WTC11 (cell line): ENCODE data around the gene ACBD4. TPM values are rescaled to one million over a fixed set of nuclear protein-coding genes. Genes with fewer than 3 reads are reported as not detected.

Experiments used
- AFF4 ChIP-seq: sonication (generic); formaldehyde crosslinking; IDR thresholded peaks from 2 replicates; pipeline ENCODE4 v1.8.1; 2023; ENCODE audit warnings: mild to moderate bottlenecking, missing genetic modification reagents, borderline replicate concordance
- ELF4 ChIP-seq: sonication (generic); formaldehyde crosslinking; IDR thresholded peaks from 2 replicates; pipeline ENCODE4 v1.8.1; 2022; ENCODE audit warnings: low read depth, mild to moderate bottlenecking, moderate library complexity, missing genetic modification reagents
- EMX1 ChIP-seq: fragments of 250-450 bp; sonication (Bioruptor Pico); IDR thresholded peaks from 2 replicates; pipeline ENCODE4 v1.8.0; 2021; ENCODE audit warnings: mild to moderate bottlenecking
- FOXJ3 ChIP-seq: sonication (generic); formaldehyde crosslinking; IDR thresholded peaks from 2 replicates; pipeline ENCODE4 v1.9.0; 2021; ENCODE audit warnings: missing genetic modification reagents, mild to moderate bottlenecking, borderline replicate concordance
- FOXK1 ChIP-seq: sonication (generic); formaldehyde crosslinking; IDR thresholded peaks from 2 replicates; pipeline ENCODE4 v1.8.0; 2022; ENCODE audit warnings: mild to moderate bottlenecking, moderate library complexity, missing genetic modification reagents
- HMGA2 ChIP-seq: fragments of 250-450 bp; sonication (Bioruptor Pico); IDR thresholded peaks from 2 replicates; pipeline ENCODE4 v1.4.0; 2021; ENCODE audit warnings: mild to moderate bottlenecking, moderate library complexity
- IRF2 ChIP-seq: sonication (generic); formaldehyde crosslinking; IDR thresholded peaks from 2 replicates; pipeline ENCODE4 v1.8.0; 2022; ENCODE audit warnings: low read depth, missing genetic modification reagents, borderline replicate concordance
- KAT7 ChIP-seq: sonication (generic); formaldehyde crosslinking; IDR thresholded peaks from 2 replicates; pipeline ENCODE4 v1.8.1; 2023; ENCODE audit warnings: missing genetic modification reagents, mild to moderate bottlenecking, borderline replicate concordance
- PRDM15 ChIP-seq: sonication (generic); formaldehyde crosslinking; IDR thresholded peaks from 2 replicates; pipeline ENCODE4 v1.8.0; 2022; ENCODE audit warnings: missing genetic modification reagents
- RORB ChIP-seq: fragments of 250-450 bp; sonication (Bioruptor Pico); IDR thresholded peaks from 2 replicates; pipeline ENCODE4 v1.9.0; 2021; ENCODE audit warnings: mild to moderate bottlenecking
- SMAD3 ChIP-seq: sonication (generic); formaldehyde crosslinking; IDR thresholded peaks from 2 replicates; pipeline ENCODE4 v1.8.0; 2022; ENCODE audit warnings: missing genetic modification reagents, mild to moderate bottlenecking, borderline replicate concordance
- SMAD4 ChIP-seq: sonication (generic); formaldehyde crosslinking; IDR thresholded peaks from 2 replicates; pipeline ENCODE4 v1.8.0; 2022; ENCODE audit warnings: mild to moderate bottlenecking, missing genetic modification reagents
- SP1 ChIP-seq: sonication (generic); formaldehyde crosslinking; conservative IDR thresholded peaks from 2 replicates; pipeline ENCODE4 v1.8.1; 2022; ENCODE audit warnings: missing genetic modification reagents
- USF1 ChIP-seq: sonication (generic); formaldehyde crosslinking; IDR thresholded peaks from 2 replicates; pipeline ENCODE4 v1.8.0; 2022; ENCODE audit warnings: mild to moderate bottlenecking, missing genetic modification reagents
- USF2 ChIP-seq: sonication (generic); formaldehyde crosslinking; IDR thresholded peaks from 2 replicates; pipeline ENCODE4 v1.8.1; 2023; ENCODE audit warnings: mild to moderate bottlenecking, missing genetic modification reagents, moderate library complexity
- ZNF317 ChIP-seq: sonication (generic); formaldehyde crosslinking; IDR thresholded peaks from 2 replicates; pipeline ENCODE4 v1.8.1; 2023; ENCODE audit warnings: low read depth, mild to moderate bottlenecking, moderate library complexity, missing genetic modification reagents, borderline replicate concordance
- ZNF423 ChIP-seq: fragments of 250-450 bp; sonication (Bioruptor Pico); IDR thresholded peaks from 2 replicates; pipeline ENCODE4 v2.1.2; 2022; ENCODE audit warnings: mild to moderate bottlenecking, moderate library complexity
- total RNA-seq: library from RNA; stranded (reverse); gene quantifications from 3 replicates; pipeline ENCODE4 v1.2.3, GENCODE V29; 2021
- TF ChIP-seq, protein P1 (sequence below): fragments of 250-450 bp; sonication (Bioruptor Pico); IDR thresholded peaks from 2 replicates; pipeline ENCODE4 v2.1.2; 2022; ENCODE audit warnings: mild to moderate bottlenecking, moderate library complexity
- TF ChIP-seq, protein P2 (sequence below): sonication (generic); formaldehyde crosslinking; IDR thresholded peaks from 2 replicates; pipeline ENCODE4 v1.8.1; 2023; ENCODE audit warnings: mild to moderate bottlenecking, moderate library complexity, missing genetic modification reagents
- TF ChIP-seq, protein P3 (sequence below): sonication (generic); formaldehyde crosslinking; IDR thresholded peaks from 2 replicates; pipeline ENCODE4 v1.8.0; 2023; ENCODE audit warnings: mild to moderate bottlenecking, missing genetic modification reagents
- TF ChIP-seq, protein P4 (sequence below): fragments of 250-450 bp; sonication (Bioruptor Pico); IDR thresholded peaks from 2 replicates; pipeline ENCODE4 v1.9.0; 2021; ENCODE audit warnings: mild to moderate bottlenecking

ACBD4 gene
- total RNA-seq, 1 experiment from 2014 or later, result 12.7 TPM

- TF ChIP-seq PRDM15 (0 out of 2 replicates have a peak, but pooled peaks have one; percentile 33), AFF4 (CRISPR knock-in tag) (no peak), USF1 (CRISPR knock-in tag) (no peak), FOXK1 (CRISPR knock-in tag) (0 out of 2 replicates have a peak, but pooled peaks have one; percentile 20), USF2 (CRISPR knock-in tag) (no peak; the same call in 1 of the 2 replicates), KAT7 (CRISPR knock-in tag) (no peak), SMAD3 (CRISPR knock-in tag) (no peak), ZNF317 (CRISPR knock-in tag) (no peak), ELF4 (CRISPR knock-in tag) (no peak), FOXJ3 (no peak), RORB (CRISPR knock-in tag) (peak; percentile 99), SMAD4 (CRISPR knock-in tag) (no peak), SP1 (CRISPR knock-in tag) (peak; percentile 77), ZNF423 (no peak), EMX1 (CRISPR knock-in tag) (peak; percentile 94), HMGA2 (CRISPR knock-in tag) (peak; percentile 32; the same call in 1 of the 2 replicates), IRF2 (no peak)
- TF ChIP-seq, protein P1, sequence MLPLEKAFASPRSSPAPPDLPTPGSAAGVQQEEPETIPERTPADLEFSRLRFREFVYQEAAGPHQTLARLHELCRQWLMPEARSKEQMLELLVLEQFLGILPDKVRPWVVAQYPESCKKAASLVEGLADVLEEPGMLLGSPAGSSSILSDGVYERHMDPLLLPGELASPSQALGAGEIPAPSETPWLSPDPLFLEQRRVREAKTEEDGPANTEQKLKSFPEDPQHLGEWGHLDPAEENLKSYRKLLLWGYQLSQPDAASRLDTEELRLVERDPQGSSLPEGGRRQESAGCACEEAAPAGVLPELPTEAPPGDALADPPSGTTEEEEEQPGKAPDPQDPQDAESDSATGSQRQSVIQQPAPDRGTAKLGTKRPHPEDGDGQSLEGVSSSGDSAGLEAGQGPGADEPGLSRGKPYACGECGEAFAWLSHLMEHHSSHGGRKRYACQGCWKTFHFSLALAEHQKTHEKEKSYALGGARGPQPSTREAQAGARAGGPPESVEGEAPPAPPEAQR (CRISPR knock-in tag), result no peak
- TF ChIP-seq, protein P2, sequence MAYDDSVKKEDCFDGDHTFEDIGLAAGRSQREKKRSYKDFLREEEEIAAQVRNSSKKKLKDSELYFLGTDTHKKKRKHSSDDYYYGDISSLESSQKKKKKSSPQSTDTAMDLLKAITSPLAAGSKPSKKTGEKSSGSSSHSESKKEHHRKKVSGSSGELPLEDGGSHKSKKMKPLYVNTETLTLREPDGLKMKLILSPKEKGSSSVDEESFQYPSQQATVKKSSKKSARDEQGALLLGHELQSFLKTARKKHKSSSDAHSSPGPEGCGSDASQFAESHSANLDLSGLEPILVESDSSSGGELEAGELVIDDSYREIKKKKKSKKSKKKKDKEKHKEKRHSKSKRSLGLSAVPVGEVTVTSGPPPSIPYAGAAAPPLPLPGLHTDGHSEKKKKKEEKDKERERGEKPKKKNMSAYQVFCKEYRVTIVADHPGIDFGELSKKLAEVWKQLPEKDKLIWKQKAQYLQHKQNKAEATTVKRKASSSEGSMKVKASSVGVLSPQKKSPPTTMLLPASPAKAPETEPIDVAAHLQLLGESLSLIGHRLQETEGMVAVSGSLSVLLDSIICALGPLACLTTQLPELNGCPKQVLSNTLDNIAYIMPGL (CRISPR knock-in tag), result no peak
- TF ChIP-seq, protein P3, sequence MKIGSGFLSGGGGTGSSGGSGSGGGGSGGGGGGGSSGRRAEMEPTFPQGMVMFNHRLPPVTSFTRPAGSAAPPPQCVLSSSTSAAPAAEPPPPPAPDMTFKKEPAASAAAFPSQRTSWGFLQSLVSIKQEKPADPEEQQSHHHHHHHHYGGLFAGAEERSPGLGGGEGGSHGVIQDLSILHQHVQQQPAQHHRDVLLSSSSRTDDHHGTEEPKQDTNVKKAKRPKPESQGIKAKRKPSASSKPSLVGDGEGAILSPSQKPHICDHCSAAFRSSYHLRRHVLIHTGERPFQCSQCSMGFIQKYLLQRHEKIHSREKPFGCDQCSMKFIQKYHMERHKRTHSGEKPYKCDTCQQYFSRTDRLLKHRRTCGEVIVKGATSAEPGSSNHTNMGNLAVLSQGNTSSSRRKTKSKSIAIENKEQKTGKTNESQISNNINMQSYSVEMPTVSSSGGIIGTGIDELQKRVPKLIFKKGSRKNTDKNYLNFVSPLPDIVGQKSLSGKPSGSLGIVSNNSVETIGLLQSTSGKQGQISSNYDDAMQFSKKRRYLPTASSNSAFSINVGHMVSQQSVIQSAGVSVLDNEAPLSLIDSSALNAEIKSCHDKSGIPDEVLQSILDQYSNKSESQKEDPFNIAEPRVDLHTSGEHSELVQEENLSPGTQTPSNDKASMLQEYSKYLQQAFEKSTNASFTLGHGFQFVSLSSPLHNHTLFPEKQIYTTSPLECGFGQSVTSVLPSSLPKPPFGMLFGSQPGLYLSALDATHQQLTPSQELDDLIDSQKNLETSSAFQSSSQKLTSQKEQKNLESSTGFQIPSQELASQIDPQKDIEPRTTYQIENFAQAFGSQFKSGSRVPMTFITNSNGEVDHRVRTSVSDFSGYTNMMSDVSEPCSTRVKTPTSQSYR (CRISPR knock-in tag), result 0 out of 2 replicates have a peak, but pooled peaks have one; percentile 41
- TF ChIP-seq, protein P4, sequence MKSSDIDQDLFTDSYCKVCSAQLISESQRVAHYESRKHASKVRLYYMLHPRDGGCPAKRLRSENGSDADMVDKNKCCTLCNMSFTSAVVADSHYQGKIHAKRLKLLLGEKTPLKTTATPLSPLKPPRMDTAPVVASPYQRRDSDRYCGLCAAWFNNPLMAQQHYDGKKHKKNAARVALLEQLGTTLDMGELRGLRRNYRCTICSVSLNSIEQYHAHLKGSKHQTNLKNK (CRISPR knock-in tag), result peak; percentile 94
Measured at GRCh38 chr17:45148183-45149036, 12.9 kb downstream of the ACBD4 start, which contains the start of gene HEXIM1 (continued).
